Right lobe of liver (tissue), 4 donors: Measurements from ENCODE around the gene STK17B.

Experiments
- CTCF ChIP-seq, 4 donors: fragments of 200-600 bp in 3 of 4; fragments of 450-650 bp in 1 of 4; IDR thresholded peaks; one replicate each; pipeline versions ENCODE4 v1.5.1 to v1.8.0; 2016 to 2022; ENCODE audit warnings: antibody characterized with exemption in 4 of 4, mild to moderate bottlenecking in 2 of 4
- POLR2A ChIP-seq: fragments of 450-650 bp; IDR thresholded peaks from one replicate; pipeline ENCODE4 v1.6.1; 2017; ENCODE audit warnings: antibody characterized with exemption, mild to moderate bottlenecking
- donor health status: DM: no; HTN: no; CAD: no.
- donor health status: DM: no; HTN: no; CAD: no.
- donor health status: DM: no; HTN: yes; CAD: no.

- TF ChIP-seq CTCF (IDR thresholded peaks at IDR 0.05) (no peak), POLR2A (no peak)
Observed at GRCh38 chr2:196187898-196188458, 16.6 kb upstream of the STK17B start.
